Neural cell (in vitro differentiated cells): Measurements from ENCODE around the gene SLC7A1. TPM values are rescaled to one million over a fixed set of nuclear protein-coding genes. Genes with fewer than 3 reads are reported as not detected.

Experiments
- H2AFZ ChIP-seq: fragments of 200-600, 300-800 bp; sonication (generic), shearing (Covaris generic); 2 replicates; pipeline ENCODE4 v1.6.0; 2014; ENCODE audit warnings: low read depth, mild to moderate bottlenecking, antibody characterized with exemption, low read length, moderate library complexity
- H3F3A ChIP-seq: fragments of 200-600 bp; shearing (Covaris generic); 2 replicates; pipeline ENCODE4 v1.6.1; 2016; ENCODE audit warnings: mild to moderate bottlenecking, moderate library complexity, mixed read lengths, antibody characterized with exemption, low read length; ENCODE audit not compliant: insufficient read depth, poor library complexity, severe bottlenecking
- H3K27ac ChIP-seq: fragments of 200-600, 300-800 bp; sonication (generic), shearing (Covaris generic); 2 replicates; pipeline ENCODE4 v1.5.1; 2014; ENCODE audit warnings: mild to moderate bottlenecking, low read length, moderate library complexity
- H3K27me3 ChIP-seq: fragments of 300-800, 200-600 bp; sonication (generic), shearing (Covaris generic); 2 replicates; pipeline ENCODE4 v1.6.0; 2014; ENCODE audit warnings: mild to moderate bottlenecking, low read depth, low read length, moderate library complexity; ENCODE audit not compliant: insufficient read depth
- H3K36me3 ChIP-seq: fragments of 300-800, 200-600 bp; sonication (generic), shearing (Covaris generic); 2 replicates; pipeline ENCODE4 v1.5.1; 2014; ENCODE audit warnings: mild to moderate bottlenecking, antibody characterized with exemption, low read length, moderate library complexity; ENCODE audit not compliant: insufficient read depth
- H3K4me2 ChIP-seq: fragments of 300-800, 200-600 bp; sonication (generic), shearing (Covaris generic); 2 replicates; pipeline ENCODE4 v1.6.0; 2014; ENCODE audit warnings: mild to moderate bottlenecking, low read length
- H3K4me3 ChIP-seq: fragments of 300-800, 200-600 bp; sonication (generic), shearing (Covaris generic); 2 replicates; pipeline ENCODE4 v1.5.1; 2014; ENCODE audit warnings: mild to moderate bottlenecking, low read length, moderate library complexity
- H3K79me2 ChIP-seq: fragments of 200-600 bp; shearing (Covaris generic); replicated peaks from 2 replicates; pipeline ENCODE4 v1.6.0; 2014; ENCODE audit warnings: mild to moderate bottlenecking, low read length, moderate library complexity; ENCODE audit not compliant: insufficient read depth
- H3K9ac ChIP-seq: fragments of 300-800, 200-600 bp; sonication (generic), shearing (Covaris generic); 2 replicates; pipeline ENCODE4 v1.6.1; 2016; ENCODE audit warnings: mild to moderate bottlenecking, low read length, mixed read lengths
- H3K9me2 ChIP-seq: fragments of 200-600 bp; shearing (Covaris generic); 2 replicates; pipeline ENCODE4 v1.6.1; 2016; ENCODE audit warnings: mild to moderate bottlenecking, low read length, mixed read lengths; ENCODE audit not compliant: insufficient read depth
- H3K9me3 ChIP-seq: fragments of 200-600, 300-800 bp; sonication (generic), shearing (Covaris generic); 2 replicates; pipeline ENCODE4 v1.6.1; 2016; ENCODE audit warnings: mild to moderate bottlenecking, mixed run types, low read length, moderate library complexity, mixed read lengths
- H4K20me1 ChIP-seq: fragments of 200-600 bp; shearing (Covaris generic); 2 replicates; pipeline ENCODE4 v1.6.1; 2016; ENCODE audit warnings: mild to moderate bottlenecking, mixed run types; ENCODE audit not compliant: insufficient read depth
- EP300 ChIP-seq: fragments of 450-650 bp; conservative IDR thresholded peaks from 2 replicates; pipeline ENCODE4 v1.6.1; 2014; ENCODE audit warnings: antibody characterized with exemption, mild to moderate bottlenecking, moderate library complexity; ENCODE audit not compliant: poor library complexity, severe bottlenecking
- EZH2 ChIP-seq: fragments of 200-600, 300-800 bp; shearing (Covaris generic), sonication (generic); IDR thresholded peaks from 2 replicates; pipeline ENCODE4 v1.6.1; 2014; ENCODE audit warnings: antibody characterized with exemption, low read length, borderline replicate concordance, mild to moderate bottlenecking; ENCODE audit not compliant: insufficient read depth, poor library complexity, severe bottlenecking
- MXI1 ChIP-seq: fragments of 450-650 bp; conservative IDR thresholded peaks from 2 replicates; pipeline ENCODE4 v1.6.1; 2014; ENCODE audit warnings: antibody characterized with exemption, mild to moderate bottlenecking; ENCODE audit not compliant: poor library complexity, severe bottlenecking
- POLR2AphosphoS5 ChIP-seq: IDR thresholded peaks from 2 replicates; pipeline ENCODE4 v1.6.1; 2012
- RAD21 ChIP-seq: fragments of 450-650 bp; conservative IDR thresholded peaks from 2 replicates; pipeline ENCODE4 v1.6.1; 2014; ENCODE audit warnings: antibody characterized with exemption, mild to moderate bottlenecking, moderate library complexity
- SMC3 ChIP-seq: fragments of 450-650 bp; conservative IDR thresholded peaks from 2 replicates; pipeline ENCODE4 v1.6.1; 2014; ENCODE audit warnings: antibody characterized with exemption, mild to moderate bottlenecking, moderate library complexity; ENCODE audit not compliant: poor library complexity
- TAF1 ChIP-seq: IDR thresholded peaks from 2 replicates; pipeline ENCODE4 v1.6.1; 2012; ENCODE audit warnings: low read depth
- polyA plus RNA-seq: library from polyadenylated mRNA; depleted of rRNA; stranded (reverse); fragments of >200 nt; gene quantifications from 2 replicates; pipeline ENCODE4 v1.2.3, GENCODE V29; 2014
- TF ChIP-seq, protein P1 (sequence below): fragments of 450-650 bp; IDR thresholded peaks from 2 replicates; pipeline ENCODE4 v1.5.1; 2014; ENCODE audit warnings: antibody characterized with exemption, mild to moderate bottlenecking, moderate library complexity; ENCODE audit not compliant: poor library complexity, severe bottlenecking
- TF ChIP-seq, protein P2 (sequence below): IDR thresholded peaks from 2 replicates; pipeline ENCODE4 v1.6.1; 2012; ENCODE audit warnings: borderline replicate concordance

SLC7A1 gene
- polyA plus RNA-seq, 1 donor from 2014 or later = 2.6 TPM

DNA sequence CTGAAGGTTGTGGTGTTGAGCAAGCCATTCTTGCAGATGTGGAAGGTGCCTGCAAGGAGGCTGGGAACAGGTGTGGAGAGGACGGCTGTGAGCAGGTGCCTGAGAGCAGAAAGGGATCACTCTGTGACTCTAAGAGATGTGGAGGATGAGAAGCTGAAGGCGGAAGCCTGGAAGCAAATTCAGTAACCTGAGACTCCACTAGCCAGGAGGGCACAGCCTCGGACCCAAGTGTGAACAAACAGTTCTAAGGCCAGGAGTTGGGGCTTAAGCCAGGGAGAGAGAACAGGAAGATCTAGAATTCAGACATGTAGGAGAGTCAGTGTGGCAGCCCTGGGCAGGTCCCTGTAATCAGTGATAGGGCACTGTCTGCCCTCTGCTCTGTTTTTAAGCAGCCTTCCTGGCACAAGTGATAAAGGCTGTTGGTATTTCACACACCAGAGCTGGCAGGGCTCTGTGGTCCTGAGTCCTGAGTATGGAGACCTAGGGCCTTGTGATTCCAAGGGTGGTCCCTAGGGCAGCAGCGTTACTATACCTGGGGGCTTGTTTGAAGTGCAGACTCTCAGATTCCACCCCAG, 131.3 kb downstream of the SLC7A1 start:
- Histone ChIP-seq H3K9me2 (no peaks in the 10 kb centered on the region), H4K20me1 (no peaks in the 10 kb centered on the region), H2AFZ (no peak overlapping the region), H3K4me3 (no peak overlapping the region), H3K9ac (no peak overlapping the region), H3K9me3 (no peaks in the 10 kb centered on the region), H3K27ac (no peak overlapping the region), H3K4me2 (no peak overlapping the region), H3K79me2 (no peaks in the 10 kb centered on the region), H3K27me3 (no peaks in the 10 kb centered on the region), H3F3A (no peaks in the 10 kb centered on the region), H3K36me3 (no peaks in the 10 kb centered on the region)
- TF ChIP-seq, protein P1, sequence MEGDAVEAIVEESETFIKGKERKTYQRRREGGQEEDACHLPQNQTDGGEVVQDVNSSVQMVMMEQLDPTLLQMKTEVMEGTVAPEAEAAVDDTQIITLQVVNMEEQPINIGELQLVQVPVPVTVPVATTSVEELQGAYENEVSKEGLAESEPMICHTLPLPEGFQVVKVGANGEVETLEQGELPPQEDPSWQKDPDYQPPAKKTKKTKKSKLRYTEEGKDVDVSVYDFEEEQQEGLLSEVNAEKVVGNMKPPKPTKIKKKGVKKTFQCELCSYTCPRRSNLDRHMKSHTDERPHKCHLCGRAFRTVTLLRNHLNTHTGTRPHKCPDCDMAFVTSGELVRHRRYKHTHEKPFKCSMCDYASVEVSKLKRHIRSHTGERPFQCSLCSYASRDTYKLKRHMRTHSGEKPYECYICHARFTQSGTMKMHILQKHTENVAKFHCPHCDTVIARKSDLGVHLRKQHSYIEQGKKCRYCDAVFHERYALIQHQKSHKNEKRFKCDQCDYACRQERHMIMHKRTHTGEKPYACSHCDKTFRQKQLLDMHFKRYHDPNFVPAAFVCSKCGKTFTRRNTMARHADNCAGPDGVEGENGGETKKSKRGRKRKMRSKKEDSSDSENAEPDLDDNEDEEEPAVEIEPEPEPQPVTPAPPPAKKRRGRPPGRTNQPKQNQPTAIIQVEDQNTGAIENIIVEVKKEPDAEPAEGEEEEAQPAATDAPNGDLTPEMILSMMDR = no peak
- TF ChIP-seq EP300 (no peak), RAD21 (no peak)

DNA sequence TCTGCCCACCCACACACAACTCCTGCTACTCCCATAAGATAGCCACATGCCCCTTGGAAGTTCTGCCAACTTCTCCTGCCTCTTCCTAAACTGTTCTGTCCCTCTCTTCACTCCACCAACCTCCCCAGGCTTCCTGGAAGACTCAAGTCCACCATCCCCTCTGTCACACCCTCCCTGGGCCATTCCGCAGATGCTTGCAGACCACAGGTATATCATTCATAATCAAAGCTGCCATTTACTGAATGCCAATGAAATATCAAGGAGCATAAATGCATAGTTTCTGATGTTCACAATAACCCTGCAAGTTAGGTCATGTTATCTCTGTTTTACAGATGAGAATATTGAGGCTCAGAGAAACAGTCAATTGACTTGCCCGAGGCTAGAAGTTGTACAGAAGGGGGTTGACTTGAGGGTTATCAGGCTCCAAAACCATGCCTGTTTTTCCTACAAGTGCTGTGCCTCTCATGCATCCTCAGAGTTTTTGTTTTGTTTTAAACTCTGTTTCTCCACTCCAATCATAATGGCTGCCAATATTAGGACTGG, 135.6 kb downstream of the SLC7A1 start:
- Histone ChIP-seq H3K9ac (no peak overlapping the region), H3K36me3 (no peaks in the 10 kb centered on the region), H3K9me2 (no peaks in the 10 kb centered on the region), H3K4me3 (no peak overlapping the region), H3K79me2 (no peaks in the 10 kb centered on the region), H3K9me3 (no peaks in the 10 kb centered on the region), H2AFZ (no peak overlapping the region), H3K27ac (no peak overlapping the region), H4K20me1 (no peaks in the 10 kb centered on the region), H3K4me2 (no peak overlapping the region), H3F3A (no peaks in the 10 kb centered on the region), H3K27me3 (no peaks in the 10 kb centered on the region)
- TF ChIP-seq, protein P2, sequence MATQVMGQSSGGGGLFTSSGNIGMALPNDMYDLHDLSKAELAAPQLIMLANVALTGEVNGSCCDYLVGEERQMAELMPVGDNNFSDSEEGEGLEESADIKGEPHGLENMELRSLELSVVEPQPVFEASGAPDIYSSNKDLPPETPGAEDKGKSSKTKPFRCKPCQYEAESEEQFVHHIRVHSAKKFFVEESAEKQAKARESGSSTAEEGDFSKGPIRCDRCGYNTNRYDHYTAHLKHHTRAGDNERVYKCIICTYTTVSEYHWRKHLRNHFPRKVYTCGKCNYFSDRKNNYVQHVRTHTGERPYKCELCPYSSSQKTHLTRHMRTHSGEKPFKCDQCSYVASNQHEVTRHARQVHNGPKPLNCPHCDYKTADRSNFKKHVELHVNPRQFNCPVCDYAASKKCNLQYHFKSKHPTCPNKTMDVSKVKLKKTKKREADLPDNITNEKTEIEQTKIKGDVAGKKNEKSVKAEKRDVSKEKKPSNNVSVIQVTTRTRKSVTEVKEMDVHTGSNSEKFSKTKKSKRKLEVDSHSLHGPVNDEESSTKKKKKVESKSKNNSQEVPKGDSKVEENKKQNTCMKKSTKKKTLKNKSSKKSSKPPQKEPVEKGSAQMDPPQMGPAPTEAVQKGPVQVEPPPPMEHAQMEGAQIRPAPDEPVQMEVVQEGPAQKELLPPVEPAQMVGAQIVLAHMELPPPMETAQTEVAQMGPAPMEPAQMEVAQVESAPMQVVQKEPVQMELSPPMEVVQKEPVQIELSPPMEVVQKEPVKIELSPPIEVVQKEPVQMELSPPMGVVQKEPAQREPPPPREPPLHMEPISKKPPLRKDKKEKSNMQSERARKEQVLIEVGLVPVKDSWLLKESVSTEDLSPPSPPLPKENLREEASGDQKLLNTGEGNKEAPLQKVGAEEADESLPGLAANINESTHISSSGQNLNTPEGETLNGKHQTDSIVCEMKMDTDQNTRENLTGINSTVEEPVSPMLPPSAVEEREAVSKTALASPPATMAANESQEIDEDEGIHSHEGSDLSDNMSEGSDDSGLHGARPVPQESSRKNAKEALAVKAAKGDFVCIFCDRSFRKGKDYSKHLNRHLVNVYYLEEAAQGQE = no peak
- TF ChIP-seq MXI1 (no peak), EP300 (no peak), RAD21 (no peak), EZH2 (no peak), POLR2AphosphoS5 (no peak), SMC3 (no peak), TAF1 (no peak)
- TF ChIP-seq, protein P1 = no peak
